ENCODE results near the gene PCYOX1L.

DNA sequence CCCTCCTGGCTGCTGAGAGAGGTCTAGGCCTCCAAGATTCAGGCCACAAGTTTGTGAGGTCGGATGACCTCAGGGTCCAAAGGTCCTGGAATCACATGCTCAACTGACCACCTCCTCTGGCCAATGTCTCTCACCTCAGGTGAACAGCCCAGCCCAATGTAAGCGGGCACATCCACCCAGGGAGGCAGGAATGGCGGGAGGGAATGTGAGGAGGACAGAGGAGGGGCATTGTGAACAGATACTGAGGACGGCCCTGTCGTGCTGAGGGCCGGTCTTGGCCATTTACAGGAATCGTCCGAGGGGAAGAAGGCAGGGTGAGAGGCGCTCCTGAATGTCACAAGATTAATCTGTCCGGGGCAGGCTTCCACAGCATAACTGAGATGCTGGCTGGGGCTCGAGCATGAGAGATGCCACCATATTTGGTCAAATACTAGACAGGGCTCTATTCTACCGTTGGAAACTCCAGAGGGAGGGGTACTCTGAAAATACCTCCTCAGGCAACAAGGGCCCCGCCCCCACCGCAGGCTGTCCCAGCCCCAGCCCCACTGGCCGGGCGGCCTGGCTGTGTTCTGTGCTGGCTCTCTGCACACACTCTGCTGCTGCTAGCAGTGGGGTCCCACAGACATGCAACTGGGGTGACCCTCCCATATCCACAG is 22.7 kb downstream of the PCYOX1L start:
- TF ChIP-seq POLR2AphosphoS5 (IDR thresholded peaks at IDR 0.05; ENCODE audit: low read depth, low read length) (no peak), TAF1 (IDR thresholded peaks at IDR 0.05; ENCODE audit: borderline replicate concordance, insufficient read depth, low read length) (no peak), SIN3A (IDR thresholded peaks at IDR 0.05; ENCODE audit: borderline replicate concordance, insufficient read depth, low read length) (no peak), FOXP2 (optimal IDR thresholded peaks at IDR 0.05; ENCODE audit: borderline replicate concordance, extremely low read depth, extremely low read length, insufficient read depth) (no peak)
- TF ChIP-seq, protein P1, sequence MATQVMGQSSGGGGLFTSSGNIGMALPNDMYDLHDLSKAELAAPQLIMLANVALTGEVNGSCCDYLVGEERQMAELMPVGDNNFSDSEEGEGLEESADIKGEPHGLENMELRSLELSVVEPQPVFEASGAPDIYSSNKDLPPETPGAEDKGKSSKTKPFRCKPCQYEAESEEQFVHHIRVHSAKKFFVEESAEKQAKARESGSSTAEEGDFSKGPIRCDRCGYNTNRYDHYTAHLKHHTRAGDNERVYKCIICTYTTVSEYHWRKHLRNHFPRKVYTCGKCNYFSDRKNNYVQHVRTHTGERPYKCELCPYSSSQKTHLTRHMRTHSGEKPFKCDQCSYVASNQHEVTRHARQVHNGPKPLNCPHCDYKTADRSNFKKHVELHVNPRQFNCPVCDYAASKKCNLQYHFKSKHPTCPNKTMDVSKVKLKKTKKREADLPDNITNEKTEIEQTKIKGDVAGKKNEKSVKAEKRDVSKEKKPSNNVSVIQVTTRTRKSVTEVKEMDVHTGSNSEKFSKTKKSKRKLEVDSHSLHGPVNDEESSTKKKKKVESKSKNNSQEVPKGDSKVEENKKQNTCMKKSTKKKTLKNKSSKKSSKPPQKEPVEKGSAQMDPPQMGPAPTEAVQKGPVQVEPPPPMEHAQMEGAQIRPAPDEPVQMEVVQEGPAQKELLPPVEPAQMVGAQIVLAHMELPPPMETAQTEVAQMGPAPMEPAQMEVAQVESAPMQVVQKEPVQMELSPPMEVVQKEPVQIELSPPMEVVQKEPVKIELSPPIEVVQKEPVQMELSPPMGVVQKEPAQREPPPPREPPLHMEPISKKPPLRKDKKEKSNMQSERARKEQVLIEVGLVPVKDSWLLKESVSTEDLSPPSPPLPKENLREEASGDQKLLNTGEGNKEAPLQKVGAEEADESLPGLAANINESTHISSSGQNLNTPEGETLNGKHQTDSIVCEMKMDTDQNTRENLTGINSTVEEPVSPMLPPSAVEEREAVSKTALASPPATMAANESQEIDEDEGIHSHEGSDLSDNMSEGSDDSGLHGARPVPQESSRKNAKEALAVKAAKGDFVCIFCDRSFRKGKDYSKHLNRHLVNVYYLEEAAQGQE (IDR thresholded peaks at IDR 0.05; ENCODE audit: insufficient read depth in 1 of 2, low read depth in 2 of 2, low read length in 2 of 2): no peak

All from PFSK-1 (cell line).